Gastrocnemius medialis (tissue), 4 donors: ENCODE measurements around the gene OCA2. TPM values are rescaled to one million over a fixed set of nuclear protein-coding genes. Genes with fewer than 3 reads are reported as not detected.
A peak's percentile ranks its signal among the peaks of the same experiment; 100 is the strongest.

Source experiments
- ATAC-seq, 2 donors: fragments of 150-250 bp; one replicate each; pipeline ENCODE4 v1.9.1; 2016
- DNase-seq, 2 donors: peaks; one replicate each; pipeline ENCODE4 v3.0.0-alpha.2; 2019
- H3K27ac ChIP-seq, 4 donors: fragments of 200-600 bp; sonication (generic); 1 replicate in 1 of 4; 2 replicates in 3 of 4; pipeline ENCODE4 v1.5.1; 2016 to 2018; ENCODE audit warnings: mild to moderate bottlenecking in 2 of 4, moderate library complexity in 1 of 4
- H3K27me3 ChIP-seq, 3 donors: fragments of 200-600 bp; sonication (generic) in 2 of 3; 1 replicate in 1 of 3; 2 replicates in 2 of 3; pipeline versions ENCODE4 v1.5.1 to v1.6.0; 2016 to 2019; ENCODE audit warnings: mild to moderate bottlenecking in 1 of 3, moderate library complexity in 1 of 3
- H3K36me3 ChIP-seq, 2 donors: fragments of 200-600 bp; sonication (generic) in 1 of 2; one replicate each; pipeline ENCODE4 v1.5.1; 2017 to 2018
- H3K4me1 ChIP-seq, 2 donors: fragments of 200-600 bp; sonication (generic) in 1 of 2; one replicate each; pipeline ENCODE4 v1.5.1; 2016 to 2017; ENCODE audit warnings: mild to moderate bottlenecking in 2 of 2
- H3K4me3 ChIP-seq, 4 donors: fragments of 200-600 bp; sonication (generic) in 3 of 4; 1 replicate in 1 of 4; 2 replicates in 3 of 4; pipeline ENCODE4 v1.5.1; 2016 to 2019; ENCODE audit warnings: mild to moderate bottlenecking in 2 of 4
- H3K9me3 ChIP-seq, 3 donors: fragments of 200-600 bp; sonication (generic) in 2 of 3; 1 replicate in 1 of 3; 2 replicates in 2 of 3; pipeline ENCODE4 v1.5.1; 2016 to 2019
- POLR2A ChIP-seq, 2 donors: fragments of 450-650 bp; IDR thresholded peaks; one replicate each; pipeline ENCODE4 v1.6.1; 2017; ENCODE audit warnings: antibody characterized with exemption in 2 of 2, mild to moderate bottlenecking in 2 of 2, moderate library complexity in 2 of 2
- in situ Hi-C, 4 donors: fragments of 200-750 bp; cut with MboI; loops; one replicate each; pipeline versions ENCODE4 v1.15.0 to v1.8.0; 2017; ENCODE audit warnings: low sequenced_read_pairs in 4 of 4
- intact Hi-C: fragments of 100-400 bp; cut with DNase I; formaldehyde crosslinking; loops from one replicate; pipeline ENCODE4 v1.15.1; 2023; ENCODE audit warnings: low total_unique reads
- total RNA-seq, 4 donors: library from RNA; depleted of rRNA; stranded (reverse); fragments of >200 nt; gene quantifications; one replicate each; pipeline versions ENCODE4 v1.1.0 to v1.2.3, GENCODE V29; 2016
- TF ChIP-seq, protein P1 (sequence below), 5 experiments: fragments of 450-650 bp in 3 of 5; fragments of 200-600 bp in 2 of 5; sonication (generic) in 2 of 5; IDR thresholded peaks in 4 of 5; conservative IDR thresholded peaks in 1 of 5; 1 replicate in 4 of 5; 2 replicates in 1 of 5; pipeline ENCODE4 v1.5.1; 2016 to 2019; ENCODE audit warnings: antibody characterized with exemption in 5 of 5, mild to moderate bottlenecking in 3 of 5, moderate library complexity in 3 of 5

The OCA2 gene
- total RNA-seq, 4 donors from 2014 or later, result 0.16 to 0.63 (median 0.41) TPM; not detected in 1

DNA sequence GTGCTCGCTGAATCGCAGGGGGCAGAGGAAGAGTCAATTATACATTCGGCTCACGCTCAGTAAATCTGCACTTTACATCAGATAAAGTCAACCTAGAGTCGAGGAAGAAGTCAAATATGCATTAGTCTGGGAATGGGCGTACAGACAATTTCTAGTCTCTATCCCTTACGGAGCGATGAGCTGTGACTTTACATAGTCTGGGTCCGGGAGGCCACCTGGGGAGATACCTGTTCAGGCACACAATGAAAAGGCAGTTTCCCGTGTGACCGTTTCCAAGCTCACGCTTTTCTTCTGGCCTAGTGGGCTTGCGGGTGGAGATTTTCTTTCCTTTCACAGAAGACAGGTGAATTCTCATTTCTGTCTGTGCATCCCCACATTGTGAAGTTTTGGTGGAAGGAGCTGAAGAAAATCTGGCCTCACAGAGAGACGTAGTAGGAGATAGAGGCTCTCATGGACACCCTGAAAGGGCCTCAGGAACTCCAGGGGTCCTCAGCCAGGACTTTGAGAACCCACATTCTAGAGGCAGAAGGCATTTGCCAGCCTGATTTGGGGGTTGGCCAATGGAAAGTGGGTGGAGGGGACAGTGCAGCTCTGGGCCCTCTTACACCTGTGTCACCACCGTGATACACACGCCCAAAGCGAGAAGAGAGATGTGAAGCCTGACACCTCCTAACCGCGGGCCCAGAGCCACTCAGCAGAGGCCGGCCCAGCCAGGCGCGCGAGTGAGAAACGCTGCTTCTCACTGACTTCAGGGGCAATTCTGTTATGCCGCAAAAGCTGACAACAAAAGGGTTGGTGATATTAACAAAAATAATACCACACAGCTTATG, 10.7 kb upstream of the OCA2 start:
- Histone ChIP-seq H3K4me1 (peaks cover 4 to 11% of the 10 kb centered on the region in 2 donors), H3K9me3 (no peaks in the 10 kb centered on the region), H3K36me3 (peaks cover 0 to 37% of the 10 kb centered on the region in 2 donors), H3K27me3 (peaks cover 9 to 14% (median 10%) of the 10 kb centered on the region in 3 donors), H3K27ac (no peak overlapping the region), H3K4me3 (no peak overlapping the region)
- in situ Hi-C loops (no loop called here), intact Hi-C loops (no loop called here)
- DNase-seq (no peak), ATAC-seq (no peak)
- no peak for TF ChIP-seq POLR2A (IDR thresholded peaks at IDR 0.05)
- TF ChIP-seq, protein P1, sequence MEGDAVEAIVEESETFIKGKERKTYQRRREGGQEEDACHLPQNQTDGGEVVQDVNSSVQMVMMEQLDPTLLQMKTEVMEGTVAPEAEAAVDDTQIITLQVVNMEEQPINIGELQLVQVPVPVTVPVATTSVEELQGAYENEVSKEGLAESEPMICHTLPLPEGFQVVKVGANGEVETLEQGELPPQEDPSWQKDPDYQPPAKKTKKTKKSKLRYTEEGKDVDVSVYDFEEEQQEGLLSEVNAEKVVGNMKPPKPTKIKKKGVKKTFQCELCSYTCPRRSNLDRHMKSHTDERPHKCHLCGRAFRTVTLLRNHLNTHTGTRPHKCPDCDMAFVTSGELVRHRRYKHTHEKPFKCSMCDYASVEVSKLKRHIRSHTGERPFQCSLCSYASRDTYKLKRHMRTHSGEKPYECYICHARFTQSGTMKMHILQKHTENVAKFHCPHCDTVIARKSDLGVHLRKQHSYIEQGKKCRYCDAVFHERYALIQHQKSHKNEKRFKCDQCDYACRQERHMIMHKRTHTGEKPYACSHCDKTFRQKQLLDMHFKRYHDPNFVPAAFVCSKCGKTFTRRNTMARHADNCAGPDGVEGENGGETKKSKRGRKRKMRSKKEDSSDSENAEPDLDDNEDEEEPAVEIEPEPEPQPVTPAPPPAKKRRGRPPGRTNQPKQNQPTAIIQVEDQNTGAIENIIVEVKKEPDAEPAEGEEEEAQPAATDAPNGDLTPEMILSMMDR (IDR thresholded peaks at IDR 0.05 in 4 of 5, conservative IDR thresholded peaks at IDR 0.05 in 1 of 5), result no peak

GRCh38 chr15:28107904-28108275, 8.8 kb upstream of the OCA2 start:
- DNase-seq, result no peak
- ATAC-seq, result no peak
- peaks cover 4 to 11% of the 10 kb centered on the region in 2 donors for H3K4me1 ChIP-seq
- peak overlapping the region in 1 of 4 donors; percentile 62 for H3K4me3 ChIP-seq
- peaks cover 0 to 17% of the 10 kb centered on the region in 2 donors for H3K36me3 ChIP-seq
- H3K27me3 ChIP-seq, result peaks cover 17 to 20% (median 18%) of the 10 kb centered on the region in 3 donors
- TF ChIP-seq, protein P1 (IDR thresholded peaks at IDR 0.05 in 4 of 5, conservative IDR thresholded peaks at IDR 0.05 in 1 of 5), result no peak
- no peak for TF ChIP-seq POLR2A (IDR thresholded peaks at IDR 0.05)
- in situ Hi-C loops (no loop called here), intact Hi-C loops (no loop called here)
- no peaks in the 10 kb centered on the region for H3K9me3 ChIP-seq
- no peak overlapping the region for H3K27ac ChIP-seq

DNA sequence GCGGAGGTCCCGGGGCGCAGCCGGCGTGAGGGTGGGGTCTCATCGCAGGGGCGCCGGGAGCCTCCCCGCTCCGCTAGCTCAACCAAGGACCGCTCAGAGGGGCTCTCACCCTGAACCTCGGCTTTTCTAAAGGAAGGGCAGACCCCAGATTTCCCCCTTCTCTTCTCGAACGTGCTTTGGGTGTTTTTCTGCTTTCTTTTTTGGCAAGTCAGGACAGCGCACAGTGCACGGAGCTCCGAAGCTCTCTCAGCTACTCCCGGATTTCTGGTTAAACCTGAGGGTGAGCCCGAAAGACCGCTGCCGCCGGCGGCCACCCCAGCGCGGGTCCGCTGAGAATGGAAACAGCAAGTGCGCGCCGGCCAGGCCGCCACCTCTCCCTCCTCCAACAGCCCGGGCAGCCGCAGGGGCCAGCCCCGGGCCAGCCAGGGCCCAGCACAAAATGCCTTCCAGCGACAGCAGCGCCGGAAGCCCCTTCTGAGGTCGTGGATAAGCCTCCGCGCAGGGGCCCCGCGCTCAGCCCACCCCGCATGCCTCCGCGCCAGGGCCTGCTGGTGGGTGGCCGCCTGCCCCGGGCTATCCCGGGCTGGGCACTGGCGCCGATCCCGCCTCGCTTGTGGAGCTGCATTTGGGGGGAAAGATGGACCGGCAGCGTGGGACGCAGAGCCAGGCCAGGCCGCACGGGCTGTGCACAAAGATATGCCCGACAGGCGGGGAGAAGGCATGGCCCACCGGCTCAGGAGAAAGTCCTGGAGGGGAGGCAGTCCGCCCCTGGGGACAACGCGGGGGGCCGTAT, 8.2 kb upstream of the OCA2 start:
- ATAC-seq (peak in 1 of 2 donors; percentile 29), DNase-seq (no peak)
- Histone ChIP-seq H3K4me3 (peak overlapping the region; percentile 58 to 69 (median 60)), H3K27me3 (peaks cover 17 to 21% (median 18%) of the 10 kb centered on the region in 3 donors), H3K36me3 (peaks cover 0 to 11% of the 10 kb centered on the region in 2 donors), H3K9me3 (no peaks in the 10 kb centered on the region), H3K27ac (no peak overlapping the region), H3K4me1 (peaks cover 4 to 11% of the 10 kb centered on the region in 2 donors)
- in situ Hi-C loops (no loop called here), intact Hi-C loops (no loop called here)
- no peak for TF ChIP-seq POLR2A (IDR thresholded peaks at IDR 0.05)
- TF ChIP-seq, protein P1 (IDR thresholded peaks at IDR 0.05 in 4 of 5, conservative IDR thresholded peaks at IDR 0.05 in 1 of 5), result no peak

GRCh38 chr15:28106294-28107110, 7.4 kb upstream of the OCA2 start:
- peak overlapping the region; percentile 58 to 69 (median 60) for H3K4me3 ChIP-seq
- in situ Hi-C loops (no loop called here), intact Hi-C loops (no loop called here)
- peaks cover 18 to 29% (median 23%) of the 10 kb centered on the region in 3 donors for H3K27me3 ChIP-seq
- no peak for DNase-seq
- no peak for TF ChIP-seq POLR2A (IDR thresholded peaks at IDR 0.05)
- TF ChIP-seq, protein P1 (IDR thresholded peaks at IDR 0.05 in 4 of 5, conservative IDR thresholded peaks at IDR 0.05 in 1 of 5), result no peak
- no peak overlapping the region for H3K27ac ChIP-seq
- no peaks in the 10 kb centered on the region for H3K9me3 ChIP-seq
- no peak for ATAC-seq
- peaks cover 4 to 11% of the 10 kb centered on the region in 2 donors for H3K4me1 ChIP-seq
- peaks cover 0 to 3% of the 10 kb centered on the region in 2 donors for H3K36me3 ChIP-seq
